Hepatocyte (in vitro differentiated cells): Measurements from ENCODE around the gene ATXN10.

Source experiments
- EZH2 ChIP-seq: fragments of 200-600 bp; sonication (generic); IDR thresholded peaks from 2 replicates; pipeline ENCODE4 v1.6.1; 2016; ENCODE audit warnings: antibody characterized with exemption, mild to moderate bottlenecking, borderline replicate concordance
- EZH2phosphoT487 ChIP-seq: fragments of 200-600 bp; sonication (generic); IDR thresholded peaks from one replicate; pipeline ENCODE4 v1.6.1; 2018; ENCODE audit warnings: antibody characterized with exemption, mild to moderate bottlenecking, low read depth, moderate library complexity; ENCODE audit not compliant: unreplicated experiment, severe bottlenecking
- TF ChIP-seq, protein P1 (sequence below): fragments of 200-600 bp; sonication (generic); IDR thresholded peaks from 2 replicates; pipeline ENCODE4 v1.5.1; 2016; ENCODE audit warnings: antibody characterized with exemption, mild to moderate bottlenecking; ENCODE audit not compliant: poor library complexity

GRCh38 chr22:45704648-45705047, 33.0 kb downstream of the ATXN10 start:
- TF ChIP-seq, protein P1, sequence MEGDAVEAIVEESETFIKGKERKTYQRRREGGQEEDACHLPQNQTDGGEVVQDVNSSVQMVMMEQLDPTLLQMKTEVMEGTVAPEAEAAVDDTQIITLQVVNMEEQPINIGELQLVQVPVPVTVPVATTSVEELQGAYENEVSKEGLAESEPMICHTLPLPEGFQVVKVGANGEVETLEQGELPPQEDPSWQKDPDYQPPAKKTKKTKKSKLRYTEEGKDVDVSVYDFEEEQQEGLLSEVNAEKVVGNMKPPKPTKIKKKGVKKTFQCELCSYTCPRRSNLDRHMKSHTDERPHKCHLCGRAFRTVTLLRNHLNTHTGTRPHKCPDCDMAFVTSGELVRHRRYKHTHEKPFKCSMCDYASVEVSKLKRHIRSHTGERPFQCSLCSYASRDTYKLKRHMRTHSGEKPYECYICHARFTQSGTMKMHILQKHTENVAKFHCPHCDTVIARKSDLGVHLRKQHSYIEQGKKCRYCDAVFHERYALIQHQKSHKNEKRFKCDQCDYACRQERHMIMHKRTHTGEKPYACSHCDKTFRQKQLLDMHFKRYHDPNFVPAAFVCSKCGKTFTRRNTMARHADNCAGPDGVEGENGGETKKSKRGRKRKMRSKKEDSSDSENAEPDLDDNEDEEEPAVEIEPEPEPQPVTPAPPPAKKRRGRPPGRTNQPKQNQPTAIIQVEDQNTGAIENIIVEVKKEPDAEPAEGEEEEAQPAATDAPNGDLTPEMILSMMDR: no peak
- TF ChIP-seq EZH2: no peak
- no peak for TF ChIP-seq EZH2phosphoT487
